ENCODE data around the gene FNIP2. TPM values are rescaled to one million over a fixed set of nuclear protein-coding genes. Genes with fewer than 3 reads are reported as not detected.

FNIP2 gene
- polyA plus RNA-seq, 1 of the 3 experiments (the other 2 are of a cell fraction), result 0.97 TPM

GRCh38 chr4:158884280-158884679, 115.5 kb downstream of the FNIP2 start (continued):
- TF ChIP-seq, protein P1, sequence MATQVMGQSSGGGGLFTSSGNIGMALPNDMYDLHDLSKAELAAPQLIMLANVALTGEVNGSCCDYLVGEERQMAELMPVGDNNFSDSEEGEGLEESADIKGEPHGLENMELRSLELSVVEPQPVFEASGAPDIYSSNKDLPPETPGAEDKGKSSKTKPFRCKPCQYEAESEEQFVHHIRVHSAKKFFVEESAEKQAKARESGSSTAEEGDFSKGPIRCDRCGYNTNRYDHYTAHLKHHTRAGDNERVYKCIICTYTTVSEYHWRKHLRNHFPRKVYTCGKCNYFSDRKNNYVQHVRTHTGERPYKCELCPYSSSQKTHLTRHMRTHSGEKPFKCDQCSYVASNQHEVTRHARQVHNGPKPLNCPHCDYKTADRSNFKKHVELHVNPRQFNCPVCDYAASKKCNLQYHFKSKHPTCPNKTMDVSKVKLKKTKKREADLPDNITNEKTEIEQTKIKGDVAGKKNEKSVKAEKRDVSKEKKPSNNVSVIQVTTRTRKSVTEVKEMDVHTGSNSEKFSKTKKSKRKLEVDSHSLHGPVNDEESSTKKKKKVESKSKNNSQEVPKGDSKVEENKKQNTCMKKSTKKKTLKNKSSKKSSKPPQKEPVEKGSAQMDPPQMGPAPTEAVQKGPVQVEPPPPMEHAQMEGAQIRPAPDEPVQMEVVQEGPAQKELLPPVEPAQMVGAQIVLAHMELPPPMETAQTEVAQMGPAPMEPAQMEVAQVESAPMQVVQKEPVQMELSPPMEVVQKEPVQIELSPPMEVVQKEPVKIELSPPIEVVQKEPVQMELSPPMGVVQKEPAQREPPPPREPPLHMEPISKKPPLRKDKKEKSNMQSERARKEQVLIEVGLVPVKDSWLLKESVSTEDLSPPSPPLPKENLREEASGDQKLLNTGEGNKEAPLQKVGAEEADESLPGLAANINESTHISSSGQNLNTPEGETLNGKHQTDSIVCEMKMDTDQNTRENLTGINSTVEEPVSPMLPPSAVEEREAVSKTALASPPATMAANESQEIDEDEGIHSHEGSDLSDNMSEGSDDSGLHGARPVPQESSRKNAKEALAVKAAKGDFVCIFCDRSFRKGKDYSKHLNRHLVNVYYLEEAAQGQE (IDR thresholded peaks at IDR 0.05; ENCODE audit: low read depth, low read length), result no peak
- no peak for TF ChIP-seq TAF1 (IDR thresholded peaks at IDR 0.05; ENCODE audit: borderline replicate concordance, low read depth, low read length)
- no peak for TF ChIP-seq GABPA (IDR thresholded peaks at IDR 0.05; ENCODE audit: low read depth)
- TF ChIP-seq YY1 (IDR thresholded peaks at IDR 0.05; ENCODE audit: low read depth), result no peak
- TF ChIP-seq, protein P2, sequence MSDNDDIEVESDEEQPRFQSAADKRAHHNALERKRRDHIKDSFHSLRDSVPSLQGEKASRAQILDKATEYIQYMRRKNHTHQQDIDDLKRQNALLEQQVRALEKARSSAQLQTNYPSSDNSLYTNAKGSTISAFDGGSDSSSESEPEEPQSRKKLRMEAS (IDR thresholded peaks at IDR 0.05; ENCODE audit: low read depth), result no peak
- TF ChIP-seq, protein P3, sequence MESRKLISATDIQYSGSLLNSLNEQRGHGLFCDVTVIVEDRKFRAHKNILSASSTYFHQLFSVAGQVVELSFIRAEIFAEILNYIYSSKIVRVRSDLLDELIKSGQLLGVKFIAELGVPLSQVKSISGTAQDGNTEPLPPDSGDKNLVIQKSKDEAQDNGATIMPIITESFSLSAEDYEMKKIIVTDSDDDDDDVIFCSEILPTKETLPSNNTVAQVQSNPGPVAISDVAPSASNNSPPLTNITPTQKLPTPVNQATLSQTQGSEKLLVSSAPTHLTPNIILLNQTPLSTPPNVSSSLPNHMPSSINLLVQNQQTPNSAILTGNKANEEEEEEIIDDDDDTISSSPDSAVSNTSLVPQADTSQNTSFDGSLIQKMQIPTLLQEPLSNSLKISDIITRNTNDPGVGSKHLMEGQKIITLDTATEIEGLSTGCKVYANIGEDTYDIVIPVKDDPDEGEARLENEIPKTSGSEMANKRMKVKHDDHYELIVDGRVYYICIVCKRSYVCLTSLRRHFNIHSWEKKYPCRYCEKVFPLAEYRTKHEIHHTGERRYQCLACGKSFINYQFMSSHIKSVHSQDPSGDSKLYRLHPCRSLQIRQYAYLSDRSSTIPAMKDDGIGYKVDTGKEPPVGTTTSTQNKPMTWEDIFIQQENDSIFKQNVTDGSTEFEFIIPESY (IDR thresholded peaks at IDR 0.05; ENCODE audit: borderline replicate concordance, low read depth), result no peak
- TF ChIP-seq POLR2AphosphoS5 (IDR thresholded peaks at IDR 0.05; ENCODE audit: low read depth, low read length), result 0 out of 2 replicates have a peak, but pooled peaks have one; percentile 37
- TF ChIP-seq FOXM1 (IDR thresholded peaks at IDR 0.05; ENCODE audit: low read depth), result no peak
- TF ChIP-seq, protein P4, sequence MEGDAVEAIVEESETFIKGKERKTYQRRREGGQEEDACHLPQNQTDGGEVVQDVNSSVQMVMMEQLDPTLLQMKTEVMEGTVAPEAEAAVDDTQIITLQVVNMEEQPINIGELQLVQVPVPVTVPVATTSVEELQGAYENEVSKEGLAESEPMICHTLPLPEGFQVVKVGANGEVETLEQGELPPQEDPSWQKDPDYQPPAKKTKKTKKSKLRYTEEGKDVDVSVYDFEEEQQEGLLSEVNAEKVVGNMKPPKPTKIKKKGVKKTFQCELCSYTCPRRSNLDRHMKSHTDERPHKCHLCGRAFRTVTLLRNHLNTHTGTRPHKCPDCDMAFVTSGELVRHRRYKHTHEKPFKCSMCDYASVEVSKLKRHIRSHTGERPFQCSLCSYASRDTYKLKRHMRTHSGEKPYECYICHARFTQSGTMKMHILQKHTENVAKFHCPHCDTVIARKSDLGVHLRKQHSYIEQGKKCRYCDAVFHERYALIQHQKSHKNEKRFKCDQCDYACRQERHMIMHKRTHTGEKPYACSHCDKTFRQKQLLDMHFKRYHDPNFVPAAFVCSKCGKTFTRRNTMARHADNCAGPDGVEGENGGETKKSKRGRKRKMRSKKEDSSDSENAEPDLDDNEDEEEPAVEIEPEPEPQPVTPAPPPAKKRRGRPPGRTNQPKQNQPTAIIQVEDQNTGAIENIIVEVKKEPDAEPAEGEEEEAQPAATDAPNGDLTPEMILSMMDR (IDR thresholded peaks at IDR 0.05), result no peak
- TF ChIP-seq USF1 (IDR thresholded peaks at IDR 0.05; ENCODE audit: borderline replicate concordance, low read depth), result no peak
- TF ChIP-seq SMC3 (IDR thresholded peaks at IDR 0.05; ENCODE audit: low read depth, low read length), result no peak

DNA sequence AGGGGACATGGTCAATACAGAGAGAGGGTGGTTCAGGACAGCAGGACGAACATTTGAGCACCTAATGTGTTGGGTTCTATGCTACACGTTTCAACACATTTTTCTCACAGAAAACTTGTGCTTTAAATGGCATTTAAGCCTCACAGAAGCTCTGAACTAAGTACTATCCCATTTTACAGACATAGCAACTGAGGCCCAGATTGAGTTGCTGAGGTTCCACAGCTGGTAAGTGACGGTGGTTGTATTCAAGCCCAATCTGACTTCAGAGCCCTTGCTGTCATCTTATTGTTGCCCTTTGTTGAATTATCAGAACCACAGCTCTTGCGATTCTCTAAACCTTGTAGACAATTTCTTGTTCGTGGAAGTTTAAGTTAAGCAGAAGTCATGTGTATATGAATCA, 116.7 kb downstream of the FNIP2 start:
- WGBS (ENCODE audit: low lambda C conversion rate), result 96% methylated on average over 5 of the region's 5 CpGs
- H3K27ac ChIP-seq (ENCODE audit: low read depth in 2 of 2, low read length in 1 of 2), result no peak overlapping the region
- no peaks in the 10 kb centered on the region for H3F3A ChIP-seq (replicated peaks; ENCODE audit: insufficient read depth)
- CTCF ChIA-PET, result interaction anchor here (0.9 kb wide), 1 partner anchor 10 kb away, joined by 4 read pairs; no protein-coding TSS in a partner anchor
- no peaks in the 10 kb centered on the region for H3K4me1 ChIP-seq (ENCODE audit: control insufficient read depth in 1 of 2, insufficient read depth in 2 of 2, low read depth in 1 of 2, low read length in 1 of 2)
- POLR2A ChIA-PET, result no interaction called here
- H3K9ac ChIP-seq, result no peak overlapping the region
- H3K4me2 ChIP-seq, result no peak overlapping the region
- no peak overlapping the region for H2AFZ ChIP-seq (ENCODE audit: low read depth)
- no peaks in the 10 kb centered on the region for H3K36me3 ChIP-seq (replicated peaks in 1 of 2; ENCODE audit: control insufficient read depth in 1 of 2, insufficient read depth in 2 of 2, low read length in 1 of 2)
- H3K9me3 ChIP-seq, result no peaks in the 10 kb centered on the region
- H3K9me2 ChIP-seq, result no peaks in the 10 kb centered on the region
- H3K27me3 ChIP-seq (ENCODE audit: insufficient read depth), result no peaks in the 10 kb centered on the region
- no peak for DNase-seq
- TF ChIP-seq USF1 (IDR thresholded peaks at IDR 0.05; ENCODE audit: borderline replicate concordance, low read depth), result no peak
- no peak for TF ChIP-seq ELF1 (IDR thresholded peaks at IDR 0.05)
- no peak for TF ChIP-seq CHD2 (IDR thresholded peaks at IDR 0.05; ENCODE audit: low read length, partially characterized antibody)
- no peak for TF ChIP-seq EZH2phosphoT487 (IDR thresholded peaks at IDR 0.05; ENCODE audit: borderline replicate concordance, low read depth)
- TF ChIP-seq MEF2A (IDR thresholded peaks at IDR 0.05; ENCODE audit: borderline replicate concordance, low read depth), result no peak
- H3K4me3 ChIP-seq (ENCODE audit: low read depth in 2 of 2, low read length in 1 of 2), result no peak overlapping the region
- no peaks in the 10 kb centered on the region for H4K20me1 ChIP-seq (ENCODE audit: insufficient read depth)
- no peaks in the 10 kb centered on the region for H3K79me2 ChIP-seq (ENCODE audit: insufficient read depth)

Data from SK-N-SH (cell line).